HEK293T (cell line): ENCODE data around the gene ABCA4.

Source experiments
- CTCF ChIA-PET: fragments of 350-600 bp; formaldehyde crosslinking; extraction: SDS; loops from one replicate; lab custom pipeline; 2021; ENCODE audit warnings: antibody characterized with exemption, inconsistent platforms; lab: Yijun Ruan, JAX
- POLR2A ChIA-PET: fragments of 350-600 bp; formaldehyde crosslinking; extraction: SDS; loops from one replicate; lab custom pipeline; 2020; ENCODE audit warnings: antibody characterized with exemption, inconsistent platforms; lab: Yijun Ruan, JAX
- DNase-seq: peaks from one replicate; pipeline ENCODE4 v3.0.0; 2012; ENCODE audit warnings: mixed read lengths; ENCODE audit errors: extremely low spot score
- ARNT ChIP-seq: fragments of 450-650 bp; IDR thresholded peaks from 2 replicates; pipeline ENCODE4 v1.6.1; 2017; ENCODE audit warnings: mild to moderate bottlenecking
- BHLHE40 ChIP-seq: fragments of 450-650 bp; IDR thresholded peaks from 2 replicates; pipeline ENCODE4 v1.6.1; 2016; ENCODE audit warnings: mild to moderate bottlenecking, moderate library complexity, borderline replicate concordance
- CTBP1 ChIP-seq: fragments of 450-650 bp; IDR thresholded peaks from 2 replicates; pipeline ENCODE4 v1.6.1; 2016; ENCODE audit warnings: borderline replicate concordance
- ELF4 ChIP-seq: fragments of 450-650 bp; IDR thresholded peaks from 2 replicates; pipeline ENCODE4 v1.6.1; 2017; ENCODE audit warnings: antibody characterized with exemption
- FOXA1 ChIP-seq: fragments of 450-650 bp; IDR thresholded peaks from 2 replicates; pipeline ENCODE4 v1.6.1; 2016; ENCODE audit warnings: mild to moderate bottlenecking
- FOXK2 ChIP-seq: fragments of 450-650 bp; IDR thresholded peaks from 2 replicates; pipeline ENCODE4 v1.6.1; 2016; ENCODE audit warnings: mild to moderate bottlenecking
- FOXM1 ChIP-seq: fragments of 450-650 bp; IDR thresholded peaks from 2 replicates; pipeline ENCODE4 v1.6.1; 2017; ENCODE audit warnings: mild to moderate bottlenecking, borderline replicate concordance
- HDGF ChIP-seq: fragments of 450-650 bp; IDR thresholded peaks from 2 replicates; pipeline ENCODE4 v1.6.1; 2017; ENCODE audit warnings: antibody characterized with exemption, borderline replicate concordance
- L3MBTL2 ChIP-seq: fragments of 450-650 bp; conservative IDR thresholded peaks from 2 replicates; pipeline ENCODE4 v1.6.1; 2016; ENCODE audit warnings: mild to moderate bottlenecking
- LEF1 ChIP-seq: fragments of 450-650 bp; IDR thresholded peaks from 2 replicates; pipeline ENCODE4 v1.6.1; 2017; ENCODE audit warnings: mild to moderate bottlenecking, borderline replicate concordance
- NFRKB ChIP-seq: fragments of 450-650 bp; IDR thresholded peaks from 2 replicates; pipeline ENCODE4 v1.6.1; 2016; ENCODE audit warnings: mild to moderate bottlenecking, moderate library complexity
- SP1 ChIP-seq: fragments of 450-650 bp; IDR thresholded peaks from 2 replicates; pipeline ENCODE4 v1.6.1; 2017
- SUZ12 ChIP-seq: fragments of 450-650 bp; IDR thresholded peaks from 2 replicates; pipeline ENCODE4 v1.6.1; 2016; ENCODE audit warnings: mild to moderate bottlenecking
- TARDBP ChIP-seq: fragments of 450-650 bp; IDR thresholded peaks from 2 replicates; pipeline ENCODE4 v1.6.1; 2016
- ZNF384 ChIP-seq: fragments of 450-650 bp; IDR thresholded peaks from 2 replicates; pipeline ENCODE4 v1.6.1; 2016
- TF ChIP-seq, protein P1 (sequence below): fragments of 450-650 bp; IDR thresholded peaks from 2 replicates; pipeline ENCODE4 v1.6.1; 2016

Gene ABCA4

DNA sequence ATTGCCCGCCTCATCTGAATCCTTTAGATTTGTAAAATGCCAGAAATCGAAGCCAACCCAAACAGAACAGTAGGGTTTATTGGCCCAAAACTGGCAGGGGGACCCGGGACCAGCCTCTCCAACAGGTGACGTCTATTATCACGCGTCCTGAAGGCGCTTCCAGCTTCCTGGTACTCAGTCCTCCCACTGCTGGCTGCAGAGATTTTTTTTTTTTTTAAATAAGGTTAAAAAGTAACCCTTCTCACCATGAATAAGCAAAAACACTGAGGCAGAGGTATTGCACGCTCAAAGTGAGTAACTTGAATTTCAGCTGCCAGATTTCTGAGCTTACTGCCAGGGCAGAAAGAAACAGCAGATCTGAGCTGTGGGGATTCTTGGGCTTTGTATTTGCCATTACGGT, 157.4 kb downstream of the ABCA4 start:
- DNase-seq: no peak
- TF ChIP-seq HDGF (no peak), ZNF384 (no peak), SP1 (no peak), L3MBTL2 (no peak), FOXA1 (no peak), FOXK2 (no peak), SUZ12 (no peak), BHLHE40 (no peak)
- TF ChIP-seq, protein P1, sequence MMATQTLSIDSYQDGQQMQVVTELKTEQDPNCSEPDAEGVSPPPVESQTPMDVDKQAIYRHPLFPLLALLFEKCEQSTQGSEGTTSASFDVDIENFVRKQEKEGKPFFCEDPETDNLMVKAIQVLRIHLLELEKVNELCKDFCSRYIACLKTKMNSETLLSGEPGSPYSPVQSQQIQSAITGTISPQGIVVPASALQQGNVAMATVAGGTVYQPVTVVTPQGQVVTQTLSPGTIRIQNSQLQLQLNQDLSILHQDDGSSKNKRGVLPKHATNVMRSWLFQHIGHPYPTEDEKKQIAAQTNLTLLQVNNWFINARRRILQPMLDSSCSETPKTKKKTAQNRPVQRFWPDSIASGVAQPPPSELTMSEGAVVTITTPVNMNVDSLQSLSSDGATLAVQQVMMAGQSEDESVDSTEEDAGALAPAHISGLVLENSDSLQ: no peak
- ChIA-PET CTCF (no interaction called here), POLR2A (no interaction called here)

DNA sequence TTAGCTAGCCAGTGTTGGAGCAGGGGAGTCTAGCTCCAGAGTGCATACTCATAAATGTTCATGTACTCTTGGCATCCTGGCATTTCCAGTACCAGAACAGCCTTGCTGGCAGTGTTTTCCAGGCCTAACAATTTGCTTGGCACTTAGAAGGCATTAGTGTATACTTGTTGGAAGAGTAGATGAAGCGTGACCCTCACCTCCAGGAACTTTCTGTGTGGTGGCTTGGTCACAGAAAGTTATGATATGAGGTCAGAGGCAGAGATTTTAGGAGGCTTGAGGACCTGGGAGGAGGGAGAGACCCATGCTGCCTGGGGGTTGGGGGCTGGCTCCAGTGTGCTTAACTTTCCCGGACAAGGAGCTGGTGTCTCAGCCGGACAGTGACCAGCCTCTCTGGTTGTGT, 159.0 kb downstream of the ABCA4 start:
- ChIA-PET CTCF (no interaction called here), POLR2A (interaction anchor here (1.3 kb wide), 1 partner anchor 82 kb away, joined by 3 read pairs; no protein-coding TSS in a partner anchor)
- no peak for DNase-seq
- no peak for TF ChIP-seq FOXA1
- no peak for TF ChIP-seq HDGF
- TF ChIP-seq, protein P1: no peak
- TF ChIP-seq LEF1: no peak
- TF ChIP-seq NFRKB: no peak
- TF ChIP-seq SP1: no peak
- no peak for TF ChIP-seq FOXK2
- no peak for TF ChIP-seq ZNF384
- no peak for TF ChIP-seq TARDBP
- no peak for TF ChIP-seq FOXM1
- TF ChIP-seq L3MBTL2: no peak
- no peak for TF ChIP-seq ELF4
- no peak for TF ChIP-seq SUZ12

DNA sequence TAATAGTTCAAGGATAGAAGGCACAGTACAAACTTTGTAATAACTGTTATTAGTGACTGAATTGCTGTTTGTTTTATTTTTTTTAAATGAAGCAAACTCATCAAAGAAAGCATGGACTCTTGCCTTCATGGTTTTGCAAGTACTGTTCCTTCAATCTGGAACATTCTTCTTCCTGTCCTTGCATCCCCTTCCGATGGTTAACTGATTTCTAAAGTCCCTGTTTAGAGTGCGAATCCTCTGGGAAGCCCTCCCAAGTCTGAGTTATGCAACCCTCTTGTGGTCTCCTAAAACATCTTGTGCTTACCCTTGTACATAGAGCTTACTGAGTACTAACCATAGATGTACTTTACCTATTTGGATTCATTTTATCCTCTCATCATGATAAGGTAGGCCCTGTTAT, 159.5 kb downstream of the ABCA4 start:
- no peak for DNase-seq
- ChIA-PET CTCF (interaction anchor here (1.1 kb wide), 1 partner anchor 51 kb away, joined by 3 read pairs; no protein-coding TSS in a partner anchor), POLR2A (interaction anchor here (1.3 kb wide), 1 partner anchor 82 kb away, joined by 3 read pairs; no protein-coding TSS in a partner anchor)
- TF ChIP-seq LEF1: no peak
- TF ChIP-seq, protein P1: no peak
- no peak for TF ChIP-seq SUZ12
- TF ChIP-seq FOXM1: no peak
- no peak for TF ChIP-seq ZNF384
- TF ChIP-seq HDGF: no peak
- no peak for TF ChIP-seq BHLHE40
- no peak for TF ChIP-seq NFRKB
- TF ChIP-seq L3MBTL2: no peak
- TF ChIP-seq CTBP1: no peak
- TF ChIP-seq TARDBP: no peak
- TF ChIP-seq FOXA1: no peak
- TF ChIP-seq SP1: no peak
- no peak for TF ChIP-seq FOXK2
- TF ChIP-seq ELF4: no peak
- no peak for TF ChIP-seq ARNT

GRCh38 chr1:93960641-93961147, 160.3 kb downstream of the ABCA4 start:
- CTCF ChIA-PET: interaction anchor here (1.1 kb wide), 1 partner anchor 50 kb away, joined by 3 read pairs; no protein-coding TSS in a partner anchor
- DNase-seq: peak; percentile 49
- POLR2A ChIA-PET: no interaction called here
- TF ChIP-seq NFRKB (no peak), TARDBP (no peak), ZNF384 (no peak), ARNT (no peak), SP1 (no peak), SUZ12 (no peak), FOXA1 (no peak), FOXM1 (no peak), ELF4 (no peak), HDGF (no peak), L3MBTL2 (peak; percentile 56; the same call in 1 of the 2 replicates), FOXK2 (no peak), LEF1 (no peak), CTBP1 (peak; percentile 83), BHLHE40 (no peak)
- TF ChIP-seq, protein P1: 0 out of 2 replicates have a peak, but pooled peaks have one; percentile 38

GRCh38 chr1:93959413-93959812, 161.5 kb downstream of the ABCA4 start:
- TF ChIP-seq ZNF384 (no peak), CTBP1 (no peak), FOXM1 (no peak), BHLHE40 (no peak), ELF4 (no peak), NFRKB (no peak), HDGF (no peak), LEF1 (no peak), SP1 (no peak), SUZ12 (no peak), L3MBTL2 (no peak), ARNT (no peak), FOXK2 (no peak), TARDBP (no peak)
- TF ChIP-seq, protein P1: no peak
- ChIA-PET CTCF (interaction anchor here (0.6 kb wide), 1 partner anchor 1136 kb away, joined by 4 read pairs; no protein-coding TSS in a partner anchor), POLR2A (no interaction called here)
- DNase-seq: no peak
